ENCODE results near the gene ADGRE3. TPM values are rescaled to one million over a fixed set of nuclear protein-coding genes. Genes with fewer than 3 reads are reported as not detected.
"Not testable (repeated sequence)": the region's sequence is repeated elsewhere in the genome, so short reads cannot be mapped to it uniquely, and the experiment has no call there.

ADGRE3 gene
- total RNA-seq, 1 experiment from 2014 or later = not detected

- DNase-seq (ENCODE audit: low spot score) = no peak
Observed at GRCh38 chr19:14670408-14670807, 4.2 kb downstream of the ADGRE3 start.

GRCh38 chr19:14669940-14670339, 4.7 kb downstream of the ADGRE3 start:
- no peak for DNase-seq (ENCODE audit: low spot score)

- DNase-seq (ENCODE audit: low spot score) = no peak
Observed at GRCh38 chr19:14661372-14661924, 13.2 kb downstream of the ADGRE3 start.

- DNase-seq (ENCODE audit: low spot score) = no peak
Observed at GRCh38 chr19:14659874-14660489, 14.7 kb downstream of the ADGRE3 start.

GRCh38 chr19:14655726-14656125, 18.9 kb downstream of the ADGRE3 start:
- no peak for DNase-seq (ENCODE audit: low spot score)

GRCh38 chr19:14654786-14655560, 19.7 kb downstream of the ADGRE3 start:
- no peak for DNase-seq (ENCODE audit: low spot score)

- no peak for DNase-seq (ENCODE audit: low spot score)
Observed at GRCh38 chr19:14650161-14650560, 24.5 kb downstream of the ADGRE3 start.

- DNase-seq (ENCODE audit: low spot score) = no peak
Observed at GRCh38 chr19:14649020-14649419, 25.6 kb downstream of the ADGRE3 start.

GRCh38 chr19:14648506-14648905, 26.1 kb downstream of the ADGRE3 start:
- no peak for DNase-seq (ENCODE audit: low spot score)

GRCh38 chr19:14639536-14640277, 34.9 kb downstream of the ADGRE3 start:
- DNase-seq (ENCODE audit: low spot score) = no peak

GRCh38 chr19:14632286-14632685, 42.4 kb downstream of the ADGRE3 start:
- DNase-seq (ENCODE audit: low spot score) = peak; percentile 42

- DNase-seq (ENCODE audit: low spot score) = no peak
Observed at GRCh38 chr19:14629557-14629956, 45.1 kb downstream of the ADGRE3 start.

GRCh38 chr19:14624491-14624890, 50.2 kb downstream of the ADGRE3 start:
- not testable (repeated sequence) for DNase-seq (ENCODE audit: low spot score)

GRCh38 chr19:14619404-14619803, 55.2 kb downstream of the ADGRE3 start:
- no peak for DNase-seq (ENCODE audit: low spot score)

- no peak for DNase-seq (ENCODE audit: low spot score)
Observed at GRCh38 chr19:14616407-14616806, 58.2 kb downstream of the ADGRE3 start.

GRCh38 chr19:14615623-14616022, 59.0 kb downstream of the ADGRE3 start:
- DNase-seq (ENCODE audit: low spot score) = no peak

- no peak for DNase-seq (ENCODE audit: low spot score)
Observed at GRCh38 chr19:14614099-14614412, 60.6 kb downstream of the ADGRE3 start.

GRCh38 chr19:14613399-14614098, 61.1 kb downstream of the ADGRE3 start:
- not testable (repeated sequence) for DNase-seq (ENCODE audit: low spot score)

- no peak for DNase-seq (ENCODE audit: low spot score)
Observed at GRCh38 chr19:14612657-14613056, 62.0 kb downstream of the ADGRE3 start.

GRCh38 chr19:14612242-14612641, 62.4 kb downstream of the ADGRE3 start:
- not testable (repeated sequence) for DNase-seq (ENCODE audit: low spot score)

GRCh38 chr19:14611051-14611450, 63.6 kb downstream of the ADGRE3 start:
- DNase-seq (ENCODE audit: low spot score) = no peak

GRCh38 chr19:14606627-14607026, 68.0 kb downstream of the ADGRE3 start:
- DNase-seq (ENCODE audit: low spot score) = no peak

All from HT-29 (cell line).